HG03571 (cell line): ENCODE measurements around the gene SLC25A38.

ENCODE experiments used
- ATAC-seq: cut with Tn5 transposase; IDR thresholded peaks from one replicate; pipeline ENCODE4 v1.9.1; 2021; ENCODE audit not compliant: unreplicated experiment

SLC25A38 gene

DNA sequence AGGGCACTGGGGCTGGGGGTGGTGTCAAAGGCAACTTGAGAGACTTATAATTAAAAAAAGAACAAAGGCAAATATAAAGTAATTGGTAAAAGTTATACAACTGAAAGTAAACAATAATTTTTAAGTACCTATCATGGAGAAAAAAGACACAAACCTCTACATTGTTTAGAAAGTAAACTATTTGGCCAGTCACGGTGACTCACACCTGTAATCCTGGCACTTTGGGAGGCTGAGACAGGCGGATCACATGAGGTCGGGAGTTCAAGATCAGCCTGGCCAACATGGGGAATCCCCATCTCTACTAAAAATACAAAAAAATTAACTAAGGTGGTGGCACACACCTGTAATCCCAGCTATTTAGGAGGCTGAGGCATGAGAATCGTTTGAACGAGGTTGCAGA is 49.2 kb downstream of the SLC25A38 start:
- ATAC-seq: no peak

DNA sequence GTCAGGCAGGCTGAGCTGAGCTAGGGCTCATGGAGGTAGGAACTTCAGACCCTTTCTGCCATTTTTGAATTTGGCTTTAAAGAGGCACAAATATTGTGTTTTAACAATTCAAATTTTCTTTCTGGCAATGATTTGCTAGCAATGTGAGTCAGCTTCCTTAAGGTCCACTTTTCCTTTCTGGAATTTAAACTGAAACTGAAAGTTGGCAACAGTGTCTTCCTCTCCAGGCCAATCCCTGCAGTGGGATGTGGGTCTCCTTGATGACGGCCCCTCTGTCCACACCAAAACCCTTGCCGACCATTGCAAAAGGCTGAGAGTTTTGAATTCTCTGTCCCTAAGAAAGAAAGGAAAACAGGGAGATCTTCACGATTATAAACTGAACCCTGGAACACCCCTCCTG is 50.5 kb downstream of the SLC25A38 start:
- no peak for ATAC-seq

GRCh38 chr3:39434574-39434973 is 51.4 kb downstream of the SLC25A38 start:
- ATAC-seq: no peak

DNA sequence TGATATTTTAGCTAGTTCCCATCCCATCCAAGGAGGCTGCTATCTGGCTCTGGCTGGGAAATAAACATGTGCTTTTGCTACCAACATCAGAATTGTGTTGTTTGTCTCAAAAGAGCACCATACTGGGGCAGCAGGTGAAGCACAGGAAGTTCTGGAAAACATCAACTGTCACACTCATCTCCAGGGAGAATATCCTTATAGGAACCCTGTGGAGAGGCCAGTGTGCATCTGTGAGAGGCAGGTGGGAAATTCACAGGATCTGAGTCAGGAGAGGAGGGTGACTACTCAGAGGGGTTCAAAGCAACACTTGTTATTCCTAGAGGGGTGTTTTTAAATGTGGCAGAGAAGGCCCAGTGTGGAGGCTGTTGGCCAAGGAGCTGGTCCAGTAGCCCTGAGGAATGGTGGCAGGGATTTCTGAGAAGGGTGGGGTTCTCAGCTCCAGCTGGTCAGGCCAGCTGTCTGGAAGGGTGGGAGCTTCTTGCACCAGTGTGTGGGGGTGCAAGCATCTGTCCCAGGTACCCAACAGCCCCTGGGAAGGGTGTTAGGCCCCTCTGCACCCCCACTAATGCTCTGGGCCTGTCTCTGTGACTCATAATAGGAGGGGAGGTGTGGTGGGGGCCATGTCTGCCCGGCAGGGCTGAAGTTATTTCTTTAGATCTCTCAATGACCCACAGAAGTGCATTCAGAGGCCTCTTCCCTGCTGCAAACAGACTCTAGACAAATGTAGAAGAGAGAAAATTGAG is 52.0 kb downstream of the SLC25A38 start:
- no peak for ATAC-seq

- ATAC-seq: no peak
These were observed 55.7 kb downstream of the SLC25A38 start for GRCh38 chr3:39438880-39439279.

- no peak for ATAC-seq
These were observed 57.1 kb downstream of the SLC25A38 start for GRCh38 chr3:39440316-39440715.

- ATAC-seq: no peak
These were observed 60.4 kb downstream of the SLC25A38 start for GRCh38 chr3:39443530-39443929.

DNA sequence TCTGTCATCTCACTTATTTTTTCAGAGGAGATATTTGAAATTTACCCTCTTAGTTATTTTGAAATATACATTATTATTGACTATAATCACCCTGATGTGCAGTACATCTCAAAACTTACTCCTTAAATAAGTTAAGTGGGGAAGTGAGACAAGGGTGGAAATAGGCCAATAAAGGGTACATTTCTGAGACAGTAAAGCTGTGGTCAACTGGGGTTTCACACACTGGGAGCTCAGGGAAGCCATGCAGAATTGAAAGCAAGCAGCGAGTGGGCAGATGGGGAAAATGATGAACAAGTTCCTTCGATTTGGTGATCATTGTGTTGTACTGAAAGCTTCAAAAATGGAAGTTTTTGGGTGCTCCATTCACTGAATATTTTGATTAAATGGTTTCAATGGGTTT is 62.8 kb downstream of the SLC25A38 start:
- no peak for ATAC-seq

DNA sequence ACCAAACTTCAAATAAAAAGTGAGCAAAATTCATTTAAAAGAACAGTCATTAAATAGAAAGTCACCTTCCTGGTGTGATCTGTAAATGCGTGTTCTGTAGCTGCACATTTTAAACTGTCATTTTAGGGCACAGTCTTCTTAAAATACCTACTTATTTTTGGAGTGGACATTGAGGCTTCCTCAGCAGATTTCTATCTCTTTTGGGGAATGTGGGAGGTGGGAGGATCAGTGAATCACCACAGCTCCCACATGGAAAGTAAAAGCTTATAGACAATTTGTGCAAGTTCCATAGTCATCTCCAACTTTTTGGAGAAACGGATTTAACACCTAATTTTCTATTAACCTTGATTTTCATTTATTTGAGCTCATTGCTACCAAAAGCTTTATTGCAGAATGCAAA is 63.3 kb downstream of the SLC25A38 start:
- no peak for ATAC-seq
